CD4-positive, alpha-beta T cell treated with Interleukin-4 for 4 hours (primary cell): ENCODE data around the gene CASP8AP2.
"Not testable (repeated sequence)": the region's sequence is repeated elsewhere in the genome, so short reads cannot be mapped to it uniquely, and the experiment has no call there.

Experiments used
- DNase-seq: peaks from one replicate; pipeline ENCODE4 v3.0.0-alpha.2; 2020

Gene CASP8AP2

GRCh38 chr6:89829472-89830169 lies at the start of gene CASP8AP2:
CASP8AP2 (plus strand) TSS chr6:89829880.
- peak; percentile 96 for DNase-seq

GRCh38 chr6:89781070-89782034 lies 48.3 kb upstream of the CASP8AP2 start:
- DNase-seq, result no peak

- no peak for DNase-seq
Measured at GRCh38 chr6:89782222-89782621, 47.5 kb upstream of the CASP8AP2 start.

- DNase-seq, result not testable (repeated sequence)
Measured at GRCh38 chr6:89783293-89783692, 46.4 kb upstream of the CASP8AP2 start.

GRCh38 chr6:89784838-89785237 lies 44.8 kb upstream of the CASP8AP2 start:
- no peak for DNase-seq

GRCh38 chr6:89786970-89787369 lies 42.7 kb upstream of the CASP8AP2 start:
- no peak for DNase-seq

- DNase-seq, result no peak
Measured at GRCh38 chr6:89787660-89788328, 41.9 kb upstream of the CASP8AP2 start.

GRCh38 chr6:89789980-89790379 lies 39.7 kb upstream of the CASP8AP2 start:
- no peak for DNase-seq

GRCh38 chr6:89790403-89790802 lies 39.3 kb upstream of the CASP8AP2 start:
- no peak for DNase-seq

- no peak for DNase-seq
Measured at GRCh38 chr6:89792881-89793280, 36.8 kb upstream of the CASP8AP2 start.

- no peak for DNase-seq
Measured at GRCh38 chr6:89793586-89793985, 36.1 kb upstream of the CASP8AP2 start.

GRCh38 chr6:89794324-89794723 lies 35.4 kb upstream of the CASP8AP2 start:
- peak; percentile 28 for DNase-seq

GRCh38 chr6:89797317-89797716 lies 32.4 kb upstream of the CASP8AP2 start:
- no peak for DNase-seq

- DNase-seq, result no peak
Measured at GRCh38 chr6:89799096-89799495, 30.6 kb upstream of the CASP8AP2 start.

- DNase-seq, result no peak
Measured at GRCh38 chr6:89799756-89800155, 29.9 kb upstream of the CASP8AP2 start.

- no peak for DNase-seq
Measured at GRCh38 chr6:89803271-89803670, 26.4 kb upstream of the CASP8AP2 start.

- DNase-seq, result no peak
Measured at GRCh38 chr6:89805814-89806371, 23.8 kb upstream of the CASP8AP2 start.

GRCh38 chr6:89807581-89807980 lies 22.1 kb upstream of the CASP8AP2 start:
- no peak for DNase-seq

GRCh38 chr6:89813422-89813821 lies 16.3 kb upstream of the CASP8AP2 start:
- not testable (repeated sequence) for DNase-seq

- DNase-seq, result no peak
Measured at GRCh38 chr6:89817481-89817880, 12.2 kb upstream of the CASP8AP2 start.

GRCh38 chr6:89818977-89819335 lies 10.7 kb upstream of the CASP8AP2 start:
- DNase-seq, result peak; percentile 32

GRCh38 chr6:89819336-89820130 lies 10.1 kb upstream of the CASP8AP2 start, which contains the start of gene MDN1:
MDN1 (minus strand) TSS chr6:89819794; CDS start chr6:89819607, 187 bp downstream.
- peak; percentile 88 for DNase-seq
